ENCODE data around the gene RSBN1L. TPM values are rescaled to one million over a fixed set of nuclear protein-coding genes. Genes with fewer than 3 reads are reported as not detected.
"Not testable (repeated sequence)": the region's sequence is repeated elsewhere in the genome, so short reads cannot be mapped to it uniquely, and the experiment has no call there.

Gene RSBN1L
- polyA plus RNA-seq, 1 donor from 2014 or later = 8.0 TPM

DNA sequence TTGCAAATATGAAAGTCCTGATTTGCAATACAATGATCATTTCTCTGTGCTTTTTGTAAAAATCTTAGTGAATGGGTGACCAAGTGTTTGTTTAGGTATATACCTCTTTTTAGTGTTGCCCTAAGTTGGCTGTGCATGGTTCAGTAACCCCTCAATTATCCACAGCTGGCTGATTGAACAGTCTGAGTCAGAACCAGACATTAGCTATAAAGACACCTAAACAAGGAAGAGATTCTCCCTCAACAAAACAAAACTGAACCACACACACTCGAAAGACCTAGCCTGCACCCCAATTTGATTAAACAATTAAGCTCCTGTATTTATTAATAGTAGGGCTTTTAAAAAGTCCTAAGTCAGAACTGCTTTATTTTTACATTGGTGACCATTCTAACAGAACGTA lies 2.8 kb downstream of the RSBN1L start:
- H3K4me1 Mint-ChIP-seq = peaks cover 39 to 47% (median 42%) of the 10 kb centered on the region in 3 donors
- H3K9me3 Mint-ChIP-seq = no peaks in the 10 kb centered on the region
- H3K27me3 Mint-ChIP-seq = no peaks in the 10 kb centered on the region
- H3K27ac Mint-ChIP-seq = peak overlapping the region; percentile 12 to 73 (median 71)
- H3K36me3 Mint-ChIP-seq = peaks cover 4% of the 10 kb centered on the region
- H3K4me3 Mint-ChIP-seq = peak overlapping the region; percentile 56 to 98 (median 78)

DNA sequence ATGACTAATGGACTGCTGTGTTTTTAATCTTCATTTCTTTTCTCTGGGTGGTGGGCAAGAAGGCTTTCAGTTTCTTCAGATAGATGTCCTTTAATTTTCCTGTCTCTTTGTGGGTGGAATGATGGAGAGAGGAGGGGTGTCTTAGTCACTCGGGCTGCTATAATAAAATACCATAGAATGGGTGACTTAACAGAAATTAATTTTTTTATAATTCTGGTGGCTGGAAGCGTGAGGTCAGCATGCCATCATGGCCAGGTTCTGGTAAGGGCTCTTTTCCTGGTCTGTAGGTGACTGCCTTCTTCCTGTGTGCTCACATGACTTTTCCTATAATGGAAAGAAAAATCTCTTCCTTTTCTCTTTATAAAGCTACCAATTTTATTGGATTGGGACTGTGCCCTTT lies 6.3 kb downstream of the RSBN1L start:
- Mint-ChIP-seq H3K27me3 (no peaks in the 10 kb centered on the region), H3K4me3 (peak overlapping the region in 3 of 4 donors; percentile 42 to 73 (median 61)), H3K27ac (peak overlapping the region in 2 of 3 donors; percentile 9 to 66), H3K36me3 (peaks cover 2% of the 10 kb centered on the region), H3K9me3 (no peaks in the 10 kb centered on the region), H3K4me1 (peaks cover 44% of the 10 kb centered on the region in 3 donors)

DNA sequence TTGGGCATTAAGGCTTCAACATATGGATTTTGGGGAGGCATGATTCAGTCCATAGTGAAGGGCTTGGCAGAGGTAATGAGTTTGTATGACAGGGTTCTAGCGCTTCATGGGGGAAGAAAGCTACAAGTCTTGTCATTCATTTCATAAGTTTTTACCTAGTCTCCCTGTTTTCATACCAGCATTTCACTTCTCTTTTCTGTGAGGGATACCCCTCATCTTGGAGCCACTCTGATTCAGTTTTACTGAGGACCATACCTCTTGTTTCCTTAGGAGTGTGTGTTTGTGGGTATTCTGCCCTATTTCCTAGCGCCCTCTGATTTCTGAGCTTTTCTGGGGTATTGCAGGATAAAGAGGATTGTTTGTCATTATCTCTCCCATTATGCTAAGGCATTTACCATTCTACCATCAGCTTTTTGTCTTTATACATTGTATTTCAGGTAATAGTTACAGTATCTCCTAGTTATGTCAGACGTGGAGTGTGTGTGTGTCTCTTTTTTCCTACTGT lies 6.8 kb downstream of the RSBN1L start:
- Mint-ChIP-seq H3K36me3 (peaks cover 2% of the 10 kb centered on the region), H3K4me1 (peaks cover 39 to 44% (median 43%) of the 10 kb centered on the region in 3 donors), H3K9me3 (no peaks in the 10 kb centered on the region), H3K4me3 (peak overlapping the region; percentile 34 to 73 (median 56)), H3K27me3 (no peaks in the 10 kb centered on the region), H3K27ac (peak overlapping the region in 1 of 3 donors; percentile 66)

DNA sequence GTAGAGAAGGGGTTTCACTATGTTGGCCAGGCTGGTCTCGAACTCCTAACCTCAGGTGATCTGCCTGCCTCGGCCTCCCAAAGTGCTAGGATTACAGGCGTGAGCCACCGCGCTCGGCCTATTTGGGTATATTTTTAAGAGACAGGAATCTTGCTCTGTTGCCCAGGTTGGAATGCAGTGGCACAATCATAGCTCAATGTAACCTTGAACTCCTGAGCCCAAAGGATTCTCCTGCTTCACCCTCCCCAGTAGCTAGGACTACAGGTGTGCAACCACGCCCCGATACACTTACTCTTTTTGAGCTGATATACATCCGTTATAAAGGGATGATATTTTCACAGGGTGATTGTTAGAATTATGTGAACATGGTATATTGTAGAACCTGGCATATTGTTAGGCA lies 7.4 kb downstream of the RSBN1L start:
- H3K4me3 Mint-ChIP-seq = peak overlapping the region in 1 of 4 donors; percentile 45
- not testable (repeated sequence) for H3K27ac Mint-ChIP-seq

DNA sequence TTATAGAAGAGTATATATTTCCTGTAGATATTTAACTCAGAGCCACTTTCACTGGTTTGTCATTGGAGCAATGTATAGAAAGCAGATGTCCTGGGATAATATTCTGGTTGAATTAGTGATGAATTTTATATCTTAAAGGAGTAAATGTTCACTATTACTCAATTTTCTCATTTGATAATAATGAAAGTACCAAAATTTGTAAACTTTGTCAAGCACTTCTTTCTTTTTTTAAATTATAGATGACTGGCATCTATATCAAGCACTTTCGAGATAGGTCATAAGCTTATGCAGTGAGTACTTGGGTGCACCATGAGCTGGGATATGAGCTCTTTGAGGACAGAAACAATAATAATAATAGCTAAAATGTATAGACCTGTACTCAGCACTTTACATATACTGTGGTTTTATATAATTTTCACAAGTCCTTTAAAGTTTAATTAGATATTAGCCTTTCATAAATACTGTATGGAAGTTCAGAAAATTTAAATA lies 11.3 kb downstream of the RSBN1L start:
- peaks cover 30 to 35% (median 31%) of the 10 kb centered on the region in 3 donors for H3K4me1 Mint-ChIP-seq
- H3K9me3 Mint-ChIP-seq = no peaks in the 10 kb centered on the region
- H3K27ac Mint-ChIP-seq = no peak overlapping the region
- peaks cover 3% of the 10 kb centered on the region for H3K36me3 Mint-ChIP-seq
- no peak overlapping the region for H3K4me3 Mint-ChIP-seq
- H3K27me3 Mint-ChIP-seq = no peaks in the 10 kb centered on the region

More for the DNA sequence above, 7.4 kb downstream of the RSBN1L start:
- not testable (repeated sequence) for H3K9me3 Mint-ChIP-seq, H3K36me3 Mint-ChIP-seq, H3K27me3 Mint-ChIP-seq
- peaks cover 37 to 43% (median 40%) of the 10 kb centered on the region in 3 donors for H3K4me1 Mint-ChIP-seq

DNA sequence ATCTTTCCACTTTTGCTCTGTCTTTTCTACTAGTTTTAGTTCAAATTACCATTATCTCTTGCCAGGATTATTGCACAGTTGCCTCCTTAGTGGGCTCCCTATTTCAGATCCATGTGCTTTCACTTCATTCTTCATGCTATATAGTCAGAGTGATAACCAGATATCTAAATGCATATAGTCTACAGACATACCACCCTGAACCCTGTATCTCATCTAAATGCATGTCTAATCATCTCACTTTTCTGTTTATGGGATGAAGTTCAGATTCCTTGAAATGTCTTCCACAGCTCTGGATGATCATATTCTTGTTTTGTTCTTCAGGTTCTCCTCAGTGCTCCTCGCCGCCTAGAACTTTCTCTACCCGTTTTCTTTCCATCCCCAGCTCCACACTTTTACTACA lies 13.8 kb downstream of the RSBN1L start:
- Mint-ChIP-seq H3K27ac (peak overlapping the region in 2 of 3 donors; percentile 4 to 86), H3K4me1 (peaks cover 25 to 36% (median 26%) of the 10 kb centered on the region in 3 donors), H3K9me3 (no peaks in the 10 kb centered on the region), H3K36me3 (peaks cover 3% of the 10 kb centered on the region), H3K27me3 (no peaks in the 10 kb centered on the region), H3K4me3 (peak overlapping the region in 1 of 4 donors; percentile 36)

DNA sequence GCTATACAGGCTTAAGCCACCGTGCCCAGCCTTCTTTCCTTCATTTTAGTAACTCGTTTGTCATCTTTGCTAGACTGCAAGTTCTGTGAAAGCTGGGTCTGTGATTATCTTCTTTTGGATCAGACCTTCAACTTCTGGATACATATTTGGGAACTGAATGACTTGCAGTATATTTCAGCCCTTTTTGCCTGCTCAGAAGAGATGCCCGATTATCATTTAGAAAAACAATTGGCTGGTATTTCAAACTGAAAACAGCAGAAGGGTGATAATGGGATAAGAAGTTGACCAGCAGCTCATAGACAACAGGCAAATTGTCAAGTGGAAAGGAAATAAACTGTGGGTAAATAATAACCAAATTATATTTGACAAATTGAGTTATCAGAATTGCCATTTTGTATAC lies 14.6 kb downstream of the RSBN1L start:
- peak overlapping the region in 1 of 4 donors; percentile 27 for H3K4me3 Mint-ChIP-seq
- H3K9me3 Mint-ChIP-seq = no peaks in the 10 kb centered on the region
- H3K27ac Mint-ChIP-seq = no peak overlapping the region
- peaks cover 3% of the 10 kb centered on the region for H3K36me3 Mint-ChIP-seq
- H3K27me3 Mint-ChIP-seq = no peaks in the 10 kb centered on the region
- H3K4me1 Mint-ChIP-seq = peaks cover 29 to 40% (median 32%) of the 10 kb centered on the region in 3 donors

DNA sequence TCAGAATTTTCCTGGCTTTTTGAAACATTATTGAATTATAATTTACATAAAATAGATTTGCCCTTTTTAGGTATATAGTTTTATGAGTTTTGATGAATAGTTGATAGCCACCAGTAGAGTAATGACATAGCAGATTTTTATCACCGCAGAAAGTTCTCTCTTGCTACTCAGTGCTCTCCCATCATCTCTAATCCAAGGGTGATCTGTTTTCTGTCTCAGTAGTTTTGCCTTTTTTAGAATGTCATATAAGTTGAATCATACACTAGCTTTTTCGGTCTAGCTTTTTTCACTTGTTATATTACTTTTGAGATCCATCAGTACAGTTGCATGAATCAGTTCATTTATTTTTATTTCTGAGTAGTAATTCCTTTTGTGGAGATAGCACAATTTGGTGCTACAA lies 17.9 kb downstream of the RSBN1L start:
- H3K27me3 Mint-ChIP-seq = no peaks in the 10 kb centered on the region
- H3K9me3 Mint-ChIP-seq = no peaks in the 10 kb centered on the region
- H3K36me3 Mint-ChIP-seq = peaks cover 3% of the 10 kb centered on the region
- no peak overlapping the region for H3K27ac Mint-ChIP-seq
- H3K4me1 Mint-ChIP-seq = peaks cover 29 to 49% (median 42%) of the 10 kb centered on the region in 3 donors
- H3K4me3 Mint-ChIP-seq = peak overlapping the region in 1 of 4 donors; percentile 45

DNA sequence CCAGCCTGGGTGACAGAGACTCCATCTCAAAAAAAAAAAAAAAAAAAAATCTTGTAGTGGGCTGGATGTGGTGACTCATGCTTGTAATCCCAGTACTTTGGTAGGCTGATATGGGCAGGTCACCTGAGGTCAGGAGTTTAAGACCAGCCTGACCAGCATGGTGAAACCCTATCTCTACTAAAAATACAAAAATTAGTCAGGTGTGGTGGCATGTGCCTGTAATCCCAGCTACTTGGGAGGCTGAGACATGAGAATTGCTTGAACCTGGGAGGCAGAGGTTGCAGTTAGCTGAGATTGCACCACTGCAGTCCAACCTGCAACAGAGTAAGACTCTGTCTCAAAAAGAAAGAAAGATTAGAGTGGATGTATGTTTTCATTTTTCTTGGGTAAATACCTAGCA lies 18.7 kb downstream of the RSBN1L start:
- H3K4me3 Mint-ChIP-seq, H3K27me3 Mint-ChIP-seq, H3K36me3 Mint-ChIP-seq, H3K9me3 Mint-ChIP-seq: not testable (repeated sequence)
- H3K27ac Mint-ChIP-seq = peak overlapping the region in 1 of 3 donors; percentile 27
- peaks cover 27 to 48% (median 36%) of the 10 kb centered on the region in 3 donors for H3K4me1 Mint-ChIP-seq

DNA sequence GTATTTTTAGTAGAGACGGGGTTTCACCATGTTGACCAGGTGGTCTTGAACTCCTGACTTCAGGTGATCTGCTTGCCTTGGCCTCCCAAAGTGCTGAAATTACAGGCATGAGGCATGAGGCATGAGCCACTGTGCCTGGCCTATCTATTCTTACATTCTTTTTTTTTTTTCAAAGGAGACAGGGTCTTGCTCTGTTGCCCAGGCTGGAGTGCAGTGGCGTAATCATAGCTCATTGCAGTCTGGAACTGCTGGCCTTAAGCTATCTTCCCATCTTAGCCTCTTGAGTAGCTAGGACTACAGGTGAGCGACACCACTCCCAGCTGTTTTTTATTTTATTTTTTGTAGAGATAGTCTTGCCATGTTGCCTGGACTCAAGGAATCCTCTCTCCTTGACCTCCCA lies 20.5 kb downstream of the RSBN1L start:
- peaks cover 20 to 35% (median 29%) of the 10 kb centered on the region in 3 donors for H3K4me1 Mint-ChIP-seq
- no peaks in the 10 kb centered on the region for H3K27me3 Mint-ChIP-seq
- H3K4me3 Mint-ChIP-seq = no peak overlapping the region
- H3K9me3 Mint-ChIP-seq = no peaks in the 10 kb centered on the region
- no peaks in the 10 kb centered on the region for H3K36me3 Mint-ChIP-seq
- no peak overlapping the region for H3K27ac Mint-ChIP-seq

DNA sequence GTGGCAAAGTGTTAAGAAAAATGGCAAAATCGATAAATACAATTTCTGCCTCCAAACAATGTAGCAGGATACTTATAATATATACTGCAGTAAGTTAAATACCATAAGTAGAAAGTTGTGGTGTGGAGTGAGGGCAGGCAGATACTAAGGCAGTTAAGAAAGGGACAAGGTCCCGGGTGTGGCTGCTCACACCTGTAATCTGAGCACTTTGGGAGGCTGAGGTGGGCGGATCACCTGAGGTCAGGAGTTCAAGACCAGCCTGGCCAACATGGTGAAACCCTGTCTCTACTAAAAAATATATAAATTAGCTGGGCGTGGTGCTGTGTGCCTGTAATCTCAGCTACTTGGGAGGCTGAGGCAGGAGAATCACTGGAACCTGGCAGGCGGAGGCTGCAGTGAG lies 21.3 kb downstream of the RSBN1L start:
- not testable (repeated sequence) for H3K27ac Mint-ChIP-seq, H3K36me3 Mint-ChIP-seq, H3K9me3 Mint-ChIP-seq, H3K27me3 Mint-ChIP-seq, H3K4me3 Mint-ChIP-seq
- H3K4me1 Mint-ChIP-seq = peaks cover 20 to 33% (median 29%) of the 10 kb centered on the region in 3 donors

DNA sequence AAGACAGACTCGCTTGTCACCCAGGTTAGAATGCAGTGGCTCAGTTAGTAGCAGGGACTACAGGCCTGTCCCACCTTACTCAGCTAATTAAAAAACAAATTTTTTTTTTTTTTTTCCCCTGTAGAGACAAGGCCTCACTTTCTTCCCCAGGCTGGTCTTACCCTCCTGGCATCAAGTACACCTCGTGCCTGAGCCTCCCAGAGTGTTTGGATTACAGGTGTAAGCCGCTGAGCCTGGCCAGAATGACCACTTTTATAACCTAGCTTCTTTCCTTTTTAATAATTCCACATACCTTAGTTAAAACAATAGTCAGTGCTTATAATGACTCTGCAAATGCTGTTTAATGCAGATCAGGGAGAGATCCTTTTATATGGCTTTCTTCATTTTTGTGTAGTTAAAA lies 31.3 kb downstream of the RSBN1L start:
- no peaks in the 10 kb centered on the region for H3K27me3 Mint-ChIP-seq
- H3K27ac Mint-ChIP-seq = no peak overlapping the region
- H3K4me1 Mint-ChIP-seq = peaks cover 15 to 34% (median 32%) of the 10 kb centered on the region in 3 donors

DNA sequence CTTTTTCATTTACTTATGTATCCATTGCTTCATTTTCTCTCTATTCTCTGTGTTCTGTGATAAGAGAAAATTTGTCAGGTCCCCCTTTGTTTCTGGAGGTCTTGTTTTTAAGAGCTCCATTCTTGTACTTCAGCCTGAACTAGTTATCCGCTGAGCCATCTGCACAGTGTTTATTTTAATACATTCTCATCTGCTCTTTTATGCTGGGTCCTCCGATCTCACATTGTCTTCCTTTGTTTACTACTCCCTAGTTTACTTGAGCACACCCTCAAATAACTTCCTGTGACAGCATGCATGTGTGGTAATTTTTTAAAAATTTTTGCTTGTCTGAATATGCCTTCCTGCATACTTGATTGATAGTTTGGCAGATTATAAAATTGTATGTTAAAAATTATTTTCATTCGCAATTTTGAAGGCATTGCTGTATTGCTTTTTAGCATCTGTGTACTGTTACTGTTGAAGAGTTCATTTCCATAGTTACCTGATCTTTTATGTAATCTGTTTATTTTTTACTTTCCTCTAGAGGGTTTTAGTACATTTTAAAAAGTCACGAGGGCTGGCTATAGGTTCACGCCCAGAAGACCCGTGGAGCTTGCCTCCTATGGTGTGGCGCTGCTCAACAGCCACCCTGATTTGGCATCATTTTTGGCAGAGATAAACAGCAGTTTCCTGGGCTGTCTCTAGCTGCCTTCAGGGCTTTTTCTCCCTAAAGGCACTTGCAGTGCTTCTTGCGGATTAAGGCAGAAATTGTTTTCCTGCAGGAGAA lies 31.9 kb downstream of the RSBN1L start:
- Mint-ChIP-seq H3K4me3 (peak overlapping the region in 2 of 4 donors; percentile 1 to 28), H3K36me3 (no peaks in the 10 kb centered on the region), H3K4me1 (peaks cover 19 to 38% (median 32%) of the 10 kb centered on the region in 3 donors)

More for the DNA sequence above, 31.3 kb downstream of the RSBN1L start:
- H3K9me3 Mint-ChIP-seq = no peaks in the 10 kb centered on the region
- H3K4me3 Mint-ChIP-seq = peak overlapping the region in 2 of 4 donors; percentile 1 to 28
- no peaks in the 10 kb centered on the region for H3K36me3 Mint-ChIP-seq

DNA sequence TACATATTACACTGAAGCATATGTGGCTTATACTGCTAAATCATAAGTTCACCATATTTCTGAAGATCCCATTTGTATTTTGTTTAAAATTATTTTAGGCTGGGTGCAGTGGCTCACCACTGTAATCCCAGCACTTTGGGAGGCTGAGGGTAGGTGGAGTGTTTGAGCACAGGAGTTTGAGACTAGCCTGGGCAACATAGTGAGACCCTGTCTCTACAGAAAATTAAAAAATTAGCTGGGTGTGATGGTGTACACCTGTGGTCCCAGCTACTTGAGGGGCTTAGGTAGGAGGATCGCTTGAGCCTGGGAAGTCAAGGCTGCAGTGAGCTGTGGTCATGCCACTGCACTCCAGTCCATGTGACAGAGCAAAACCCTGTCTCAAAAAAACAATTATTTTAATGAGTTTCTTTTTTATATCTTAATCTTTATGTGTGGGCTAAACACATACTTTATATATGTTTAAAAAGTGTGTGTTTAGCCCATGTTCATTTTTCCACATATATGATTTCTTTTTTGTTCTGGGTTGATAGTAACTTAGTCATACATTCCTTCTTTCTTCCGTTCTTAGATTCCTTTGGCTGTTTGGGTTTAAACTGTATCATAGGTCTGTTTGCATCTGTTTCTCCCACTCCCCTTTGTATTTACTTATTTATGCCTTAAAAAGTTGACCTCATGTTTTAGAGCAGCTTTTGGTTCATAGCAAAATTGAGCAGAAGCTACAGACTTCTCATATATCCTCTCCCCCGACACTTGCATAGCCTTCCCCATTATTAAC lies 33.5 kb downstream of the RSBN1L start:
- H3K27ac Mint-ChIP-seq = peak overlapping the region in 2 of 3 donors; percentile 27 to 87
- H3K9me3 Mint-ChIP-seq = no peaks in the 10 kb centered on the region
- H3K36me3 Mint-ChIP-seq = no peaks in the 10 kb centered on the region
- H3K27me3 Mint-ChIP-seq = no peaks in the 10 kb centered on the region
- peak overlapping the region in 2 of 4 donors; percentile 39 to 68 for H3K4me3 Mint-ChIP-seq
- peaks cover 20 to 41% (median 32%) of the 10 kb centered on the region in 3 donors for H3K4me1 Mint-ChIP-seq

More for the DNA sequence above, 31.9 kb downstream of the RSBN1L start:
- peak overlapping the region in 1 of 3 donors; percentile 55 for H3K27ac Mint-ChIP-seq
- no peaks in the 10 kb centered on the region for H3K27me3 Mint-ChIP-seq
- no peaks in the 10 kb centered on the region for H3K9me3 Mint-ChIP-seq

DNA sequence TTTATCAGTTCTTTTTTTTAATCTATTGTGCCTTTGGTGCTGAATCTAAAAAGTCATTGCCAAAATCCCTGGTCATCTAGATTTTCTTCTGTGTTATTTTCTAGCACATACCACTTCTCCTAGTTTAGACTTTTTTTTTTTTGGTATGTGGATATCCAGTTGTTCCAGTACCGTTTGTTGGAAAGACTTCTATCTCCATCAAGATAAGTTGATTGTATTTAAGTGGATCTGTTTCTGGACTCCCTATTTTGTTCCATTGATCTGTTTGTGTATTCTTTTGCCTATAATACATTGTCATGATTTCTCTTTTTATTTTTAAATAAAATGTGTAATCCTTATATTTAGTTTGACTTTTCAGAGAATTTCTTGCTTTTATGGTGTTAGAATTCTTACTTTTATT lies 35.5 kb downstream of the RSBN1L start:
- Mint-ChIP-seq H3K36me3 (peaks cover 1% of the 10 kb centered on the region), H3K4me1 (peaks cover 22 to 43% (median 32%) of the 10 kb centered on the region in 3 donors), H3K27ac (peak overlapping the region in 1 of 3 donors; percentile 35), H3K27me3 (no peaks in the 10 kb centered on the region), H3K9me3 (no peaks in the 10 kb centered on the region), H3K4me3 (no peak overlapping the region)

All from IgD-negative memory B cell (primary cell).